MM.1S (cell line): Measurements from ENCODE around the gene EXOC2.

Experiments
- DNase-seq: peaks from one replicate; pipeline ENCODE4 v3.0.0-alpha.2; 2015
- H2AFZ ChIP-seq: fragments of 300-600 bp; sonication (generic); 2 replicates; pipeline ENCODE4 v1.6.0; 2016; ENCODE audit warnings: antibody characterized with exemption, low read length
- H3F3A ChIP-seq: fragments of 300-600 bp; sonication (generic); 2 replicates; pipeline ENCODE4 v1.6.1; 2016; ENCODE audit warnings: mild to moderate bottlenecking, antibody characterized with exemption, low read length, moderate library complexity, mixed read lengths; ENCODE audit not compliant: insufficient read depth
- H3K27ac ChIP-seq: fragments of 300-600 bp; sonication (generic); 2 replicates; pipeline ENCODE4 v1.5.1; 2016; ENCODE audit warnings: mild to moderate bottlenecking, low read length
- H3K27me3 ChIP-seq: fragments of 300-600 bp; sonication (generic); replicated peaks from 2 replicates; pipeline ENCODE4 v1.6.0; 2016; ENCODE audit warnings: low read length; ENCODE audit not compliant: insufficient read depth
- H3K36me3 ChIP-seq: fragments of 300-600 bp; sonication (generic); replicated peaks from 2 replicates; pipeline ENCODE4 v1.6.1; 2016; ENCODE audit warnings: mild to moderate bottlenecking, low read length, mixed read lengths; ENCODE audit not compliant: insufficient read depth
- H3K4me1 ChIP-seq: fragments of 300-600 bp; sonication (generic); 2 replicates; pipeline ENCODE4 v1.6.1; 2016; ENCODE audit warnings: low read length, mixed read lengths
- H3K4me2 ChIP-seq: fragments of 300-600 bp; sonication (generic); 2 replicates; pipeline ENCODE4 v1.6.0; 2016; ENCODE audit warnings: low read depth, low read length
- H3K4me3 ChIP-seq: fragments of 300-600 bp; sonication (generic); 2 replicates; pipeline ENCODE4 v1.5.1; 2016; ENCODE audit warnings: low read length, mixed read lengths
- H3K79me2 ChIP-seq: fragments of 300-600 bp; sonication (generic); 2 replicates; pipeline ENCODE4 v1.6.1; 2016; ENCODE audit warnings: mixed run types, low read length, mixed read lengths
- H3K9ac ChIP-seq: fragments of 300-600 bp; sonication (generic); 2 replicates; pipeline ENCODE4 v1.6.1; 2016; ENCODE audit warnings: low read length, mixed read lengths
- H3K9me2 ChIP-seq: fragments of 300-600 bp; sonication (generic); replicated peaks from 2 replicates; pipeline ENCODE4 v1.6.1; 2016; ENCODE audit warnings: mild to moderate bottlenecking, low read length, mixed read lengths; ENCODE audit not compliant: insufficient read depth
- H3K9me3 ChIP-seq: fragments of 300-600 bp; sonication (generic); replicated peaks from 2 replicates; pipeline ENCODE4 v1.6.1; 2016; ENCODE audit warnings: mild to moderate bottlenecking, low read length, mixed read lengths; ENCODE audit not compliant: insufficient read depth
- H4K20me1 ChIP-seq: fragments of 300-600 bp; sonication (generic); 2 replicates; pipeline ENCODE4 v1.6.1; 2016; ENCODE audit warnings: mild to moderate bottlenecking, low read length, moderate library complexity, mixed read lengths; ENCODE audit not compliant: insufficient read depth
- CTCF ChIP-seq: fragments of 300-600 bp; sonication (generic); IDR thresholded peaks from 2 replicates; pipeline ENCODE4 v1.5.1; 2016; ENCODE audit warnings: antibody characterized with exemption, low read length, mixed read lengths
- EZH2 ChIP-seq: fragments of 300-600 bp; sonication (generic); optimal IDR thresholded peaks from 2 replicates; pipeline ENCODE3; 2017; ENCODE audit warnings: low read depth, mild to moderate bottlenecking, antibody characterized with exemption, low read length, mixed read lengths
- EZH2phosphoT487 ChIP-seq: fragments of 300-600 bp; sonication (generic); IDR thresholded peaks from 2 replicates; pipeline ENCODE4 v1.6.1; 2018; ENCODE audit warnings: antibody characterized with exemption, low read length

The EXOC2 gene

GRCh38 chr6:513058-513457 is 179.9 kb downstream of the EXOC2 start:
- Histone ChIP-seq H3K4me1 (peaks cover 11% of the 10 kb centered on the region), H3K4me2 (no peak overlapping the region), H3K79me2 (no peaks in the 10 kb centered on the region), H4K20me1 (no peaks in the 10 kb centered on the region), H3K4me3 (no peak overlapping the region), H3F3A (no peaks in the 10 kb centered on the region), H3K9me3 (no peaks in the 10 kb centered on the region), H3K9ac (no peak overlapping the region), H3K36me3 (no peaks in the 10 kb centered on the region), H2AFZ (no peak overlapping the region), H3K9me2 (no peaks in the 10 kb centered on the region), H3K27me3 (no peaks in the 10 kb centered on the region), H3K27ac (no peak overlapping the region)
- no peak for DNase-seq
- TF ChIP-seq EZH2phosphoT487 (no peak), EZH2 (no peak), CTCF (no peak)

DNA sequence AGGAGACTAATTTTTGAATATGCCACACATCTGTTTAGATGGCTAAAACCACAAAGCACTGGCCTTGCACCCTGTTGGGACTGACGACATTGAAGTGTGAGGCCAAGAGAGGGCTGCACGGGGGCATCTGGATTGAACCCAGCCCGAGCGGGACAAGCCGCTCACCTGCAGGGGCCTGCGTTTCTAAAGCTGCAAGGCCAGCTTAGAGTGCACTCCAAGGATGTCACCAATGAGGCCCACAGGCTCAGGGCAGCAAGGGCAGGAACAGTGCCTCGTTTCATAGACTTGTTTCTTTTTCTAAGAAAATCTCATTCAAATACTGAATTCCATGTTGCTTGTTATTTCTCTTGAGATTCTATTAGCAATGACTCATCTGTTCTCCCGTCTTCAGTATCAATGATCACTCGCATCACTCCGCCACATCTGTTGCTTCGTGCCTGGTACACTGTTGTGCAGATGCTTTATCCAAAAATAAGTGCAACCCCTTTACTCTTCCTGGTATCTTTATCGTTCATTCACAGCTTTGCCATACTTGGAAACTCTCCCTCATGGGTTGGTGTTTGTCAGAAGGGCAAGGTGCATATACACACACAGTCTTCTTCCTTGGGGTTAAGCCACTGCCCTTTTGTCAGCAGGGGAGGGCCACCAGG is 181.3 kb downstream of the EXOC2 start:
- no peak for DNase-seq
- no peak overlapping the region for H2AFZ ChIP-seq
- H3K79me2 ChIP-seq: no peaks in the 10 kb centered on the region
- no peak overlapping the region for H3K27ac ChIP-seq
- no peaks in the 10 kb centered on the region for H3K9me2 ChIP-seq
- H3K9me3 ChIP-seq: no peaks in the 10 kb centered on the region
- H3K4me3 ChIP-seq: no peak overlapping the region
- H3K36me3 ChIP-seq: no peaks in the 10 kb centered on the region
- no peak overlapping the region for H3K4me2 ChIP-seq
- H3K27me3 ChIP-seq: no peaks in the 10 kb centered on the region
- no peaks in the 10 kb centered on the region for H4K20me1 ChIP-seq
- TF ChIP-seq EZH2phosphoT487: no peak
- TF ChIP-seq CTCF: no peak
- no peak for TF ChIP-seq EZH2
- H3K9ac ChIP-seq: no peak overlapping the region
- H3F3A ChIP-seq: no peaks in the 10 kb centered on the region
- H3K4me1 ChIP-seq: peaks cover 11% of the 10 kb centered on the region

GRCh38 chr6:509676-510075 is 183.3 kb downstream of the EXOC2 start:
- H4K20me1 ChIP-seq: no peaks in the 10 kb centered on the region
- H2AFZ ChIP-seq: no peak overlapping the region

More at GRCh38 chr6:509676-510075, 183.3 kb downstream of the EXOC2 start:
- H3K27me3 ChIP-seq: no peaks in the 10 kb centered on the region
- H3K4me1 ChIP-seq: peaks cover 11% of the 10 kb centered on the region
- H3K4me3 ChIP-seq: no peak overlapping the region
- H3K36me3 ChIP-seq: no peaks in the 10 kb centered on the region
- no peaks in the 10 kb centered on the region for H3F3A ChIP-seq
- H3K79me2 ChIP-seq: no peaks in the 10 kb centered on the region
- TF ChIP-seq EZH2phosphoT487 (no peak), CTCF (no peak), EZH2 (no peak)
- no peak overlapping the region for H3K4me2 ChIP-seq
- H3K27ac ChIP-seq: no peak overlapping the region
- H3K9me2 ChIP-seq: no peaks in the 10 kb centered on the region
- DNase-seq: no peak
- H3K9me3 ChIP-seq: no peaks in the 10 kb centered on the region
- H3K9ac ChIP-seq: no peak overlapping the region
